Activated CD4-positive, alpha-beta T cell treated with anti-CD3 and anti-CD28 coated beads for 4 hours (primary cell): ENCODE data around the gene PRSS3.
"Not testable (repeated sequence)": the region's sequence is repeated elsewhere in the genome, so short reads cannot be mapped to it uniquely, and the experiment has no call there.

ENCODE experiments used
- DNase-seq, 2 donors: peaks; one replicate each; pipeline ENCODE4 v3.0.0-alpha.2; 2020

The PRSS3 gene

DNA sequence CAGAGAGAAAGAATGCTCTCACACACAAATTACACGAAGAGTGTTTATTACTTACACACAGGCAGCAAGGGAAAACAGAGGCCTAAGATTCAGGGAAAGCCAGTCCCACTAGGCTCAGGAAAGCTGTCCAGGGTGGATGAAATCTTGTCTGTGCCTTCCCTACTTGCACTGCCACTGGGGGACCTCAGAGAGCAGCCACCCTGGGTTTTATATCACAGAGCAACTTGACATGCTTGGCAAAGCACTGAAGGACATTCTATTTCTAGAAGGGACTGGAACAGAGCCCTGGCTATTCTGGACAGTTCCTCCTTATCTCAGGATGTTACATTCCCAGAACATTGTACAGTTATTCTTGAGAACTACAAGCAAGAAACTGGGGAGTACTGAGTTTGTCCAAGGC lies 7.5 kb upstream of the PRSS3 start:
- DNase-seq, result no peak

DNA sequence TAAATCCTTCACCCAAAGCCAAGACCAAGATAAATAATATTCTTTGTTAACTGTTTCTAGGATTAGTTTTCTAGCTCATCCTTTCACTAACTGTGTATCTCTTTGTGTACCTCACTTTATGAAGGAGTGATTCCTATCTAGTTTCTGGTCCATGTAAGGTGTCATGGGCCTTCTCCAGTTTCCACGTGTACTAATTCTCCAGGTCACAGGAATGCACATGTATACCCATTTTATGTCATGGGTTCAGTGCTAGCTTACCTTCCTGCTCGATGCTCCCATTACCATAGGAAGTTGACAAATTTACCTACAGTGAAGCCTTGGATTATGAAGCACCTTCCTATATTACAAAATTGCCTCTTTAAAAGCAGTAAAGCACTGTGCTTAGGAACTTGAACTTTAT lies 5.9 kb upstream of the PRSS3 start:
- DNase-seq, result not testable (repeated sequence)

DNA sequence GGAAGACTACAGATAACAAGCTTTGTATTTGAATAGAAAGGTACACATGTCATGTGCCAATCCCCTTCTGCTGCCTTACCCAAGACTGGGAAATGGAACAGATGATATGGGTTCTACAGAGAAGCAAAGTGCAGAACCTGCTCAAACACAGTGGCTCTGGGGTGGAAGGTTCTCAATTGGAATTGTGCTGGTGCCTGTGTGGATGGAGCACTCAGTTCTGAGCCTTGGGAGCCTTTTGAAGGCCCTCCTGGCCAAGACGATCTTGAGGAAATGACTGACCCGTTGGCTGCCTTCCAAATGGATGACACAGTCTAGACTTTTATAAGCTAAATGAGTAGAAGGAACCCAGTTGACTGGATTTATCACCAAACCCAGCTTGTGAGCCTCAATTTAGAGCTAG lies 4.2 kb upstream of the PRSS3 start:
- no peak for DNase-seq

DNA sequence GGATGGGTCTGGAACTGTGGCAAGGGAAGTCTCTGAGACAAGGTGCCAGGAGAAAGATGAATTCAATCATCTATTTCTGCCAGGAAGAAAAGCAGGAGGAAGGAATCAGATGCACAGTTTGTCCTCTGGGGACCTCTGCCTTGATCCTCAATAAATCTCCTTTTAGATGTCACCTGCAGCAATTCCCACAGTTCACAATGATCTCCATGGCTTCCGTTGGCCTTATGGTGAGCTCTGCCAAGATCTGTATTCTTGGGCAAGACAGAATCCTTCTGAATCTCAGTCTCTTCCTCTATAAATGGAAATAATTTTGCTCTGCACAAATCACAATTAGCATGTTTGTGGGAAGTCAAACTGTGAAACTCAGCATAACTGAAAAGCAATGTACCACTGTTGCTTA lies 1.9 kb upstream of the PRSS3 start:
- DNase-seq, result not testable (repeated sequence)

DNA sequence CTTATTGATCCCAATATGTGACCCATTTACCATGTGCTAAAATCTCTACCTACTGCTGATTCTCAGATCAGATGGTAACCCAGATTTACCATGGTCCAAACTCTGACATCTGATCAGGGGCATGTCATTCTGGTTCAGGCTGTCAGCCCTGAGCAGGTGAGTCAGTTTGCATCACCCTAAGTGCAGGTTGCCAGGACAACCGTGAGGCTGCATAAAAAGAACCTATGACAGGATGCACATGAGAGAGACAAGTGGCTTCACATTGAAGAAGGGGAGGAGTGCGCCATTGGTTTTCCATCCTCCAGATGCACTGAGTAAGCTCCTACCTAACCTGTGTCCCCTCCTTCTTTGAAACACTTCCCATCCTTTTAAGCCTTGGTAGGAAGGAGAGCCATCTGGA lies 801 bp upstream of the PRSS3 start:
- no peak for DNase-seq

DNA sequence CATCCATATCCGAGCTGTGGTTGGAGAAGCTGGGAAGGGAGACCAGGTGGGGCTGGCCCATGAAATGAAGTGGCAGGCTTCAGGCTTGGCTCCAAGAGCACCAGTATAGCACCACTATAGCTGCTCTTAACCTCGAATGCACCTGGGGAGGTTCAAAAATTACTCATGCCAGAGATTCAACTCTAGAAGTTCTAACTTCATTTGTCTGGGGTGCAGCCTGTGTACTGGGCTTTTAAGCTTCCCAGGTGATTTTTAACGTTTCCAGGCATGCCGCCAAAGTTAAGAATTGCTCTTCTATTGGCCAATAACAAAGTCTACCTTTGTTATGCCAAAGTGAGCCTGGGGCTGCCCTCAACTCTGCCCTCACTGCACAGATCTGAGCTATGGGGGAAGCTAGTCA lies 458 bp downstream of the PRSS3 start:
- DNase-seq, result no peak

DNA sequence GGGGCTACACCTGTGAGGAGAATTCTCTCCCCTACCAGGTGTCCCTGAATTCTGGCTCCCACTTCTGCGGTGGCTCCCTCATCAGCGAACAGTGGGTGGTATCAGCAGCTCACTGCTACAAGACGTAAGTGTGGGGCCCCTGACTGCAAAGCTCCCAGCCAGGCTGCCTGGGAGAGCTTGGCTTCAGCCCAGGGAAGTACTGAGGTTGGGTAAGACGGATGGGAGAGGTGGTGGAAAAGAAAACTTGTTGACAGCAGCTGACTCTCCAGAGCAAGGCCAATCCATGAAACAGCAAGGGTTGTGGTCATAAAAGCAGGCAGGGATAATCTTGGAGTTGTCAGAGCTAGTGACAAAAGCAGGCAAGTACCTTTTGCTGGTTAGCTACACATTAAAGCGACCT lies 1.3 kb downstream of the PRSS3 start:
- not testable (repeated sequence) for DNase-seq

DNA sequence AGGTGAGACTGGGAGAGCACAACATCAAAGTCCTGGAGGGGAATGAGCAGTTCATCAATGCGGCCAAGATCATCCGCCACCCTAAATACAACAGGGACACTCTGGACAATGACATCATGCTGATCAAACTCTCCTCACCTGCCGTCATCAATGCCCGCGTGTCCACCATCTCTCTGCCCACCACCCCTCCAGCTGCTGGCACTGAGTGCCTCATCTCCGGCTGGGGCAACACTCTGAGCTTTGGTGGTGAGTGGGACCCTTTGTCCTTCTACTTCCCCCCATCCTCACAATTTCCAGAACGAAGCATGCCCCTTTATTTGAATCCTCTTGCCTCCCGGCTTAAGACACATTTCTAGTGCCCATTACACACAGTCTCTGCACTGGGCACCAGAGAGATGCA lies 2.5 kb downstream of the PRSS3 start:
- DNase-seq, result no peak

DNA sequence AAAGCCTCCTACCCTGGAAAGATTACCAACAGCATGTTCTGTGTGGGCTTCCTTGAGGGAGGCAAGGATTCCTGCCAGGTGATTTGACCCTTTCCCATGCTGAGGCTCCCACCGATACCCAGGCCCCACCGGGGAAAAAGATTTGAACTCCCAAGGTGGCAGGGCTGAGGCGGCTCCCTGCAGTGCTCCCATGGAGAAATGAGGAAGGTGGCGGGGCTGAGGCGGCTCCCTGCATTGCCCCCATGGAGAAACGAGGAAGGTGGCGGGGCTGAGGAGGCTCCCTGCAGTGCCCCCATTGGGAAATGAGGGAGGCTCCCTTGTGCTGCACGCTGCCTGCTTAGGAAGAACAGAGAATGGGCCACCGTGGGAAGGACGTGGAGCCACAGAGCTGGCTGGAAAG lies 3.2 kb downstream of the PRSS3 start:
- no peak for DNase-seq

DNA sequence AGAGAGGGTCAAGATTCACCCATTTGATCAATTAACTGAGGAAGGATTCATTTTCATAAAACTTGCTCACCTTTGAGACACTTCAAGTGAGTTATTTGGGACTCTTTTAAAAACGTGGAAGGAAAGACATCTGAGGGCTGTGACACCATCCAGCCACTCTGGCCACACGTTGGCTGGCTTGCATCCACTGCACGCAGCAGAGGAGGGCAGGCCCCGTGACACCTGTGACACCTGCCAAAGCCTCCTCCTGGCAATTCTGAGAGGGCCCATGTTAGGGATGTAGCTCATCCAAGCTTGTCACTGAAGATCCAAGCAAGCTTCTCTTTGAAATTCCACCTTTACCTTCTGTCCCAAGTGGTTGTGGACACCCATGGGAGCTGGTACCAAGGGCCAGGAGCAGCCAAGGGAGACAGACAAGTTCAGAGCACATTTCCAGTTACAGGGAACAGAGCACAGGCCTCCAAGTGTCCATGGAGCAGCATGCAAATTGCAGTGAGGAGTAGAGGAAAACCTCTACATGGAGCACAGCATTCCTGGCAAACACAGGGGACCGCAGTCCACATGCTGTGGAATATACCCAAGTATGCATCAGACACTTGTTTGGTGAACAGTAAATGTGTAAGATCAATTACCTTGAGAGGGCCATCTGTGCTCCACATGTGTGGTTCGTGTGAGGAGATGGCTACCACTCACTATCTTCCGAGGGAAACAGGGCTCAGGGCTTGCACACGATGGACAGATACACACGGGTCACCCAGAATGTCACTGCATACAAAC lies 4.8 kb downstream of the PRSS3 start:
- no peak for DNase-seq

DNA sequence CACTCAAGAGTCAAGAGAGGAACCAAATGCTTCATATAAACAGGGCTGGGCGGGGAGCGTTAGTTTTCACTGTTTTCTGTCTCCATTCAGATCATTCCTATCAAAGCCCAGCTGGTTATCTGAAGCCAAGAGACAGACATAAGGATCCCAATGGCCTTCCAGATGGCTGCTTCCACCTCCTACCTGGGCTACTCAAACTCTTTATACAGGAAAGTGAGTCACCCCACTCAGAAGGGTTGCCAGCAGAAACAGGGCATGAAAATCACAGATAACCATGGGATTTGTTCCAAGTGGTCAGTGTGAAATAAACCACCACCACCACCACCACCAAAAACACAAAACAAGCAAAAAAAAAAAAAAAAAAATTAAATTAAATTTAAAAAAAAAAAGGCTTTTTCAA lies 5.5 kb downstream of the PRSS3 start:
- no peak for DNase-seq

DNA sequence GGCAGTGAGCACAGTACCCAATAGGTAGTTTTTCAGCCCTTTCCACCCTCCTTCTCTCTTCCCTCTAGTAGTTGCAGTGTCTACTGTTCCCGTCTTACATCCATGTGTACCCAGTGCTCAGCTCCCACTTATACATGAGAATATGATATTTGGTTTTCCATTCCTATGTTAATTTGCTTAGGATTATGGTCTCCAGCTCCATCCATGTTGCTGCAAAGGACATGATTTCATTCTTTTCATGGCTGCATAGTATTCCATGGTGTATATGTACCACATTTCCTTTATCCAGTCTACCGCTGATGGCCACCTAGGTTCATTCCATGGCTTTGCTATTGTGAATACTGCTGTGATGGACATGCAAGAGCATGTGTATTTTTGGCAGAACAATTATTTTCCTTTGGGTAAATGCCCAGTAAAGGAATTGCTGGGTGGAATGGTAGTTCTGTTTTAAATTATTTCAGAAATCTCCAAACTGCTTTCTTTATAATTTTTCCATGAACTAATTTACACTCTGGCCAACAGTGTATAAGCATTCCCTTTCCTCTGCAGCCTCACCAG lies 6.7 kb downstream of the PRSS3 start:
- DNase-seq, result not testable (repeated sequence)

DNA sequence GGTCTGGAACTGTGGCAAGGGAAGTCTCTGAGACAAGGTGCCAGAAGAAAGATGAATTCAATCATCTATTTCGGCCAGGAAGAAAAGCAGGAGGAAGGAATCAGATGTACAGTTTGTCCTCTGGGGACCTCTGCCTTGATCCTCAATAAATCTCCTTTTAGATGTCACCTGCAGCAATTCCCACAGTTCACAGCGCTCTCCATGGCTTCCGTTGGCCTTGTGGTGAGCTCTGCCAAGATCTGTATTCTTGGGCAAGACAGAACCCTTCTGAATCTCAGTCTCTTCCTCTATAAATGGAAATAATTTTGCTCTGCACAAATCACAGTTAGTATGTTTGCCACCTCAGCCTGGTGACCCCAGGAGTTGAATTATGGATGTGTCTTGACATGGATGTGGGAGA lies 8.8 kb downstream of the PRSS3 start:
- DNase-seq, result not testable (repeated sequence)

DNA sequence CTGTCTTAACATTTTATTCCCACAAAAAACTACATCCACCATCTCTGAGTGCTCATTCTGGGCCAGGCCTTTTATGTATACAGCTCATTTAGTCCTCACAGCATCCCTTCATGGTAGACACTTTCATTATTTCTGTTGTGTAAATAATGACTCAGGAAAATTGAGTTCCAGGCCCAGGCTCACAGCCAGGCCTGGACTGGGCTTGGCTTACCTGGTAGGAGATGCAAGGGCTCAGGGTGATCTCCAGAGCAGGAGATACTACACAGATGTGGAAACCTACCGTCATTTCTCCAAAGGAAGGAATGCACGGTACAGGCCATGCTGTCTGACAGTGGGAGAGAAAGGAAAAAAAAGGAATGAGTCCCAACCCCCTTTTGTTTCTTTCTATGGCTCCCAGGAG lies 11.8 kb downstream of the PRSS3 start:
- not testable (repeated sequence) for DNase-seq

DNA sequence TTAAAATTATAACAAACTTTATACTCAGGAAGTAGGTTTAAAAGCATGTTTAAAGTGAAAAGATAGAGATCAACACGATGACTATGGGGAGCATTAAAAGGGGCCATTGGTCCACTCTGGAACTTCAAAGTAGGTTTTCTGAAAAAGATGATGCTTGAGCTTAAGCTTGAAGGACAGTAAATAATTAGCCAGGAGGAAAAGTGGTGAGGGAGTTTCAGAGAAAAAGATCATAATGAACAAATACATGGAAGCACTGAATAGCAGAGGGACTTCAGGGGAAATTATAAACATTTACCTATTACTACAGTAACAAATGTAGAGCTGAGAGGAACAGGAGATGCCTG lies 13.6 kb downstream of the PRSS3 start:
- DNase-seq, result not testable (repeated sequence)

DNA sequence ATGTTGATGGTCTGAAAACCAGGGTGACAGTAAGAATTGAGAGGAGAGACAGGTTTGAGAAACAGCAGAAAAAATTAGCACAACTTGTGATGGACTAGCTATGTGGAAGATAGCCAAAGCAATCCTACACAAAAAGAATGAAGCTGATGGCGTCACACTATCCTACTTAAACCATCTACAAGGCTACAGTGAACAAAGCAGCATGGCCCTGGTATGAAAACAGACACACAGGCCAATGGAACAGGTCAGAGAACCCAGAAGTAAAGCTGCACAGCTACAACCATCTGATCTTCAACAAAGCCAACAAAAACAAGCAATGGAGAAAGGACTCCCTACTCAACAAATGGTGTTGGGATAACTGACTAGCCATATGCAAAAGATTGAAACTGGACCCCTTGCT lies 14.1 kb downstream of the PRSS3 start:
- DNase-seq, result no peak

DNA sequence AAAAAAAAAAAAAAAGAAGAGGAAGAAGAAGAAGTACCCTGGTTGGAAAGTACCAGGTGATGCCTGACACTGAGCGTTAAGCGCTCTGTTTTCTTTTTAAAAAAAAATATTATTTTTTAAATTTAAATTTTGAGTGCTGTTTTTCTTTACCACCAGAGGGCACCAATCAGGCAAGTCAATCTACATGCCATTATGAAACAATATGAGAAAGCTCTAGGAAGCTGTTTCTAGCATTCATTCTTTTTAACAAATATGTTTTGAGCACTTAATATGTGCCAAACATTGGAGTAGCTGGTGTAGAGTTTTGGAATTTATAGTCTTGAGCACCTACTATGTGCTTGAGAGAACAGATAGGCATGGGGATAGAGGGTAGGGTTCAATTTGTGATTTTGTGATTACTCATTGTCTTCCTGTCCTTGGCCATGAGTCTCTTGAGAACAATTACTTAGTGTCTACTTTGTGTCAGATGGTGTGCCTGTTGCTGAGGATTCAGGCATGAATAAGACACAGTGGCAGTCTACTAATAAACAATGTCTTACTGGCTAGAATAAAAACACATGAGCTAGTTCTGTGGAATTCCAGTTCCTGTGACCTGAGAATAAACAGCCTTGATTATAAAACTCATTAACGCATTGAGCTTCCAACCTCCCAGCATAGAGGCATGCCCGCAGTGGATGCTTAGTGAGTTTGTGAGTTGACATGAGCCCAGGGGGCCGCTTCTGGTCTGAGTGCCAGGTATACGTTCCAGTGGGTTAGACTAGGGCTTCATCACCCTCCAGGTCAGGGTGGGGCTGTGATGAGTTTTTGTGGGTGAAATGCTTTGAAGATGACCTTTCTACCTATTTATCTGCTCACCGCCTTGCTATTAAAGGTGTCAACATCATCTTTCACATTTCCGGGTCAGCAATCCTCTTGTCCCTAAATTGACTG lies 18.6 kb downstream of the PRSS3 start:
- peak; percentile 8 to 14 for DNase-seq

DNA sequence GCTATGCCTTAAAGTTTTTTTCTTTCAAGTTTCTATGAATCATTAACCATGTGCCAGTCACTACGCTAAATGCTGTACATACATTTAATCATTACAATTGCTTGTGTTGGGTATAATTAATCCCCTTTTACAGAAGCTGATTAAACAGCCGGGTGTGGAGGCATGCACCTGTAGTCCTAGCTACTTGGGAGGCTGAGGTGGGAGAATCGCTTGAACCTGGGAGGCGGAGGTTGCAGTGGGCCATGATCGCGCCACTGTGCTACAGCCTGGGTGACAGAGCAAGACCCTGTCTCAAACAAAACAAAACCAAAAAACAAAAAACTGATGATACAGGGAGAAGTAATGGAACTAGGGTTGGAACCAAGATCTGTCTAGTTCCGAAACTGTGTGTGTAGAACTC lies 20.4 kb downstream of the PRSS3 start:
- no peak for DNase-seq

DNA sequence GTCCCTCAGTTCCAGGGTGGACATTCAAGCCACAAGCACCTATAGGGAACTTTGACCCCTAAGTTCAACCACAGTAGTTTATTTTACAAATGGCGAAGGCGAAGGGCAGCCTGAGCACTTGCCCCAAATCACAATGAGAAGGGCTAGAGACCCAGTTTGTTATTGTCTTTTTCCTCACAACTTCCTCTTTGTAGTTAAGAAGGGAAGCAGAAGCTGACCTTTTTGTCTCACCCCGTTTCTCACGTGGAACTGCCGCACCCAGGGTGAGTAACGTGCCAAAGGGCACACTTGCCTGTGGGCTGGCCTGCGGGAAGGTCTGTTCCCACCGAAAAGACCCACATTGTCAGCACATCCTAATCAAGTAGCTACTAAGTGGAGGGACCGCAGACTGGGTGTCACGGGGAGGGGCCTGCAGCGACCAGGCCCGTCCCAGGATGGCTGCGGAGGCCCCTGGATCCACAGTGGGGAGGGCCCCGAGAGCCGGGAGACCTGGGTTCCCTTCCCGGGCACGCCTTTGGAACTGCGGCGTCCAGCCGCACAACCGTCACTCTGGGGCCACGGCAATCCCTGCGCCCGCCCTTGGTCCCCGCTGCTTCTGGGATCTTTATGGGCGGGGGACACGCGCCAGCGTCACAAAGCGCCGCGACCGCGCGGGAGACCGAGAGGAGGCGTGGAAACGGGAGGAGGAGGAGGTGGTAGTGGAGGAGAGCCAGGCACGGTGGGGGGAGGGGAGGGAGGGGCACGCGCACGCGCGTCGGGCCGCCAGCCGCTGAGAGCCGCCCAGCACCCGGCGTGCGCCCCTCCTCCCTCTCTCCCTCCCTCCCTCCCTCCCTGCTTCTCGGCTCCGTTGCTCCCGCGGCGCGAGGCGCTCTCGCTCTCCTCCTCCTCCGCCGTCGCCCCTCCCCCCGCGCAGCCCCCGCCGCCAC lies 21.2 kb downstream of the PRSS3 start, which contains the start of gene UBE2R2:
TSS of gene UBE2R2 (plus strand) at position 834 of the 926 bp plus-strand sequence. CDS start 598 bp downstream, outside the sequence.
- peak; percentile 94 to 96 for DNase-seq

DNA sequence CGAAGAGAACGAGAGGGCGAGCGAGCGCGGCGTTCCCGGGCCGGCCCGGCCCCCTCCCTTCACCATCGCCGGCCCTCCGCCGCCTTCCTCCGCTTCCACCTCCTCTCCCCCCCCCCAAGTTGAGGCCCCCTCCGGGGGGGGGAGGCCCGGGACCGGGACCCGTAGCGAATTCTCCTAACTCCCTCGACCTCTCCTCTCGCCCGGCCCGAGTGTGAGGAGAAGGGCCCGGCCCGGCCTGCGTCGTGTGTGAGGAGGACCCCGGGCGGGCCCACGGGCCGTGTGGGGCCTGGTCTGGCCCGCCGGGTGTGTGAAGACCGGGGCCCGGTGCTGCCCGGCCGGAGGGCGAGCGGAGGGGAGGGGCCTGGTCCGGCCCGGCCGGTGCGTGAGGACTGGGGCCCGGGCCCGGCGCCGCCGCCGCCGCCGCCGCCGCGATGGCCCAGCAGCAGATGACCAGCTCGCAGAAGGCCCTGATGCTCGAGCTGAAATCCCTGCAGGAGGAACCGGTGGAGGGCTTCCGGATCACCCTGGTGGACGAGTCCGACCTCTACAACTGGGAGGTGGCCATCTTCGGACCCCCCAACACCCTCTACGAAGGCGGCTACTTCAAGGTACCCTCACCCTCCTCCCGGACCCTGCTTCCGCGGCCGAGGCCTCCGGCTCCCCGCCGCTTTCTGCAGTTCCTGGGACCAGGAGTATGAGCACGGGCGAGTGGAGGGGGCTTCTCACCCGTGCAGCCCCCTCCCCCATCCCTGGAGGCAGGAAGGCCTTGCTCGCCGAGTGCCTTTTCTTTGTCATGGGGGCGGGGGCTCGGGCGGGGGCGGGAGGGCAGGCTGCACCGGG lies 22.2 kb downstream of the PRSS3 start:
- peak; percentile 50 to 56 for DNase-seq

DNA sequence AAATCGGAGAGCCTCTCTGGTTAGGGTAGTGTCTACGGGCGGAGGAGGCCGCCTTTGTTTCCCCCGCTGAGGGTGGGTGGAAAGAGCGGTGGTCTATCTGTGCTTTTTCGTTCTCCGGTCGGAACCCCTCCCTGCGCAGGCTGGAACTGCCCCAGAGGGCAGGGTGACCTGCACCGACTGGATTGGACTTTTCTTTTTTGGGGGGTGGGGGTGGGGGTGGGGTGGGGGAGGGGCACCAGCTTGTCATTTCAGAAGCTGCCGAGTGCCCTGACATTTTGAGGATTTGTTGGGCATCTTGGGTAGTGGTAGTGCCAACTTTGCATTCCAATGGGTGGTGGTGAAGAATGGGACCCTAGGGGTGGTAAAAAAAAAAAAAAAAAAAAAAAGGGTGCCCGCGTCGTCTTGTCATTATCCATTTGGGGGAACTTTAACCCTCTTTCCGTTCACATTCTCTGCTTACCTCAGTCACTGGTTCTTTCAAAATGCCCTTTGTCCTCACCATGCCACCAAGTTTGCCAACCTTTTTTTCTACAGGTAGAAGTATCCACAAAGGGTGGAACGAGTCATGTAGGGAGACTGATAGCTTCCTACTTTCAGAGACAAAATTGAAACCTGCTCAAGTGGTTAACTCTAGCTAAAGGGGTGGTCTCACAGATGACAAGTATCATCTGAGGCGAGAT lies 22.9 kb downstream of the PRSS3 start:
- DNase-seq, result no peak
